ENCODE results near the gene EYS.

DNA sequence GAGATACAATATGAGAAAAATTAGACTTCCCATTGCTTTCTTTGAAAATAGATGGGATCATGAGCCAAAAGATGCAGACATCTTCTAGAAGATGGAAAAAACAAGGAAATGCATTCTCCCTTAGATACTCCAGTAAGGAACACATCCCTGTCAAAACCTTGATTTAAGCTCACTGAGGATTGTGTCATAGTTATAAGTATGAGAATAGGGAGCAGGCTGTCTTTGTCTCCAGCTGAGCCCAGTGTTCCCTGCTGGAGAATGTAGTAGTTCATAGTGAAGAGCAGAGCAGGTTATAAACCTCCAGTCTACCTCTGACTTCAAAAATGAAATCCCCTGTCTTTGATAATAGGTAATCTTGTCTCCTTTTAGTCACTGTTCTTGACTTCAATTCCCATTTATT lies 1481.5 kb downstream of the EYS start:
- TF ChIP-seq GATA3 (IDR thresholded peaks at IDR 0.05; ENCODE audit: low read depth, low read length) (no peak), GATA2 (IDR thresholded peaks at IDR 0.05; ENCODE audit: low read depth, low read length) (no peak)

Measured in SH-SY5Y (cell line).